Lower lobe of right lung (tissue), 2 donors: ENCODE results near the gene MALL. TPM values are rescaled to one million over a fixed set of nuclear protein-coding genes. Genes with fewer than 3 reads are reported as not detected.
"Not testable (repeated sequence)": the region's sequence is repeated elsewhere in the genome, so short reads cannot be mapped to it uniquely, and the experiment has no call there.

Experiments
- ATAC-seq, 2 donors: fragments of 200-7000 bp; cut with Tn5 transposase; one replicate each; pipeline ENCODE4 v1.9.1; 2020 to 2022; ENCODE audit warnings: mild to moderate bottlenecking in 2 of 2, moderate library complexity in 2 of 2
- DNase-seq: peaks from one replicate; pipeline ENCODE4 v3.0.0-alpha.2; 2020
- H3K27ac ChIP-seq: fragments of 200-600 bp; one replicate; pipeline ENCODE4 v1.8.0; 2022
- H3K27me3 ChIP-seq: fragments of 200-600 bp; one replicate; pipeline ENCODE4 v1.8.0; 2022; ENCODE audit warnings: low read depth
- H3K36me3 ChIP-seq: fragments of 200-600 bp; one replicate; pipeline ENCODE4 v1.8.0; 2022; ENCODE audit warnings: mild to moderate bottlenecking
- H3K4me1 ChIP-seq: fragments of 200-600 bp; one replicate; pipeline ENCODE4 v1.8.0; 2022
- H3K4me3 ChIP-seq: fragments of 200-600 bp; one replicate; pipeline ENCODE4 v1.8.0; 2022; ENCODE audit warnings: mild to moderate bottlenecking
- H3K9me3 ChIP-seq: fragments of 200-600 bp; one replicate; pipeline ENCODE4 v1.8.0; 2022
- CTCF ChIP-seq: fragments of 200-600 bp; IDR thresholded peaks from one replicate; pipeline ENCODE4 v1.8.0; 2022; ENCODE audit warnings: antibody characterized with exemption, mild to moderate bottlenecking
- intact Hi-C: fragments of 100-400 bp; cut with DNase I; formaldehyde crosslinking; loops from one replicate; pipeline ENCODE4 v1.11.0; 2022
- total RNA-seq: library from RNA; stranded (reverse); fragmentation: NEBNext Ultra II Directional; extraction: Animal tissue kit (Norgen Biotek cat#: 25700); gene quantifications from one replicate; pipeline ENCODE4 v1.2.1, GENCODE V29; 2021
- donor health status: DM: no; HTN: yes; CAD: no; lungs with severe emphysema.

The MALL gene
- total RNA-seq, 1 donor from 2014 or later, result 82.7 TPM

- H3K4me3 ChIP-seq, result no peak overlapping the region
- intact Hi-C loops, result no loop called here
- no peak for DNase-seq
- peak in 1 of 2 donors; percentile 3 for ATAC-seq
- H3K9me3 ChIP-seq, result no peaks in the 10 kb centered on the region
- H3K27me3 ChIP-seq, result no peaks in the 10 kb centered on the region
- no peaks in the 10 kb centered on the region for H3K36me3 ChIP-seq
- H3K4me1 ChIP-seq, result peaks cover 77% of the 10 kb centered on the region
- no peak for TF ChIP-seq CTCF
- peak overlapping the region; percentile 87 for H3K27ac ChIP-seq
These were observed 13.5 kb downstream of the MALL start for GRCh38 chr2:110101901-110102803.

GRCh38 chr2:110101280-110101844, 14.3 kb downstream of the MALL start:
- no peak for TF ChIP-seq CTCF
- DNase-seq, result peak; percentile 97
- Histone ChIP-seq H3K27ac (peak overlapping the region; percentile 87), H3K4me3 (no peak overlapping the region), H3K27me3 (no peaks in the 10 kb centered on the region), H3K36me3 (no peaks in the 10 kb centered on the region), H3K4me1 (peaks cover 69% of the 10 kb centered on the region), H3K9me3 (no peaks in the 10 kb centered on the region)
- intact Hi-C loops, result no loop called here
- peak; percentile 86 to 90 for ATAC-seq

GRCh38 chr2:110100880-110101279, 14.7 kb downstream of the MALL start:
- ATAC-seq, H3K27me3 ChIP-seq, H3K36me3 ChIP-seq, H3K9me3 ChIP-seq, H3K4me3 ChIP-seq, intact Hi-C loops: not testable (repeated sequence)
- peak overlapping the region; percentile 87 for H3K27ac ChIP-seq
- DNase-seq, result peak; percentile 40
- peaks cover 67% of the 10 kb centered on the region for H3K4me1 ChIP-seq

- no peak for TF ChIP-seq CTCF
- ATAC-seq, result no peak
- DNase-seq, result no peak
- H3K36me3 ChIP-seq, result no peaks in the 10 kb centered on the region
- intact Hi-C loops, result no loop called here
- no peak overlapping the region for H3K4me3 ChIP-seq
- peaks cover 67% of the 10 kb centered on the region for H3K4me1 ChIP-seq
- peak overlapping the region; percentile 87 for H3K27ac ChIP-seq
- H3K9me3 ChIP-seq, result no peaks in the 10 kb centered on the region
- H3K27me3 ChIP-seq, result no peaks in the 10 kb centered on the region
These were observed 15.1 kb downstream of the MALL start for GRCh38 chr2:110100480-110100879.

GRCh38 chr2:110099471-110100225, 16.0 kb downstream of the MALL start:
- intact Hi-C loops, result no loop called here
- H3K27me3 ChIP-seq, result no peaks in the 10 kb centered on the region
- peak overlapping the region; percentile 87 for H3K27ac ChIP-seq

More at GRCh38 chr2:110099471-110100225, 16.0 kb downstream of the MALL start:
- Histone ChIP-seq H3K4me3 (no peak overlapping the region), H3K9me3 (no peaks in the 10 kb centered on the region), H3K36me3 (no peaks in the 10 kb centered on the region), H3K4me1 (peaks cover 61% of the 10 kb centered on the region)
- DNase-seq (peak; percentile 34), ATAC-seq (no peak)
- TF ChIP-seq CTCF, result no peak
